SK-N-SH (cell line): ENCODE results near the gene CSNK1A1L. TPM values are rescaled to one million over a fixed set of nuclear protein-coding genes. Genes with fewer than 3 reads are reported as not detected.

Source experiments
- CTCF ChIA-PET: fragments of 300-600, 350-600 bp; formaldehyde crosslinking; extraction: SDS; loops from one replicate; lab custom pipeline; 2021; lab: Yijun Ruan, JAX
- POLR2A ChIA-PET: fragments of 350-600 bp; sonication (Branson Sonifier 250); formaldehyde crosslinking; extraction: SDS; loops from one replicate; lab custom pipeline; 2020; ENCODE audit warnings: antibody characterized with exemption, inconsistent platforms; lab: Yijun Ruan, JAX
- DNase-seq: peaks from one replicate; pipeline ENCODE4 v3.0.0; 2012
- H2AFZ ChIP-seq: fragments of 200-600 bp; sonication (generic); 2 replicates; pipeline ENCODE4 v1.8.1; 2016; ENCODE audit warnings: antibody characterized with exemption, mild to moderate bottlenecking, low read depth
- H3F3A ChIP-seq: fragments of 200-600 bp; sonication (generic); replicated peaks from 2 replicates; pipeline ENCODE3; 2016; ENCODE audit warnings: antibody characterized with exemption, mild to moderate bottlenecking; ENCODE audit not compliant: insufficient read depth
- H3K27ac ChIP-seq, 2 experiments: fragments of 200-500 bp in 1 of 2; fragments of 200-600 bp in 1 of 2; sonication (Bioruptor generic) in 1 of 2; sonication (generic), shearing (Covaris generic) in 1 of 2; 2 replicates each; pipeline versions ENCODE4 v1.5.1 to v1.6.1; 2014 to 2016; ENCODE audit warnings: low read depth in 2 of 2, inconsistent platforms in 1 of 2, low read length in 1 of 2, mild to moderate bottlenecking in 1 of 2, mixed read lengths in 1 of 2
- H3K27me3 ChIP-seq: fragments of 200-600 bp; sonication (generic), shearing (Covaris generic); 2 replicates; pipeline ENCODE4 v1.6.1; 2016; ENCODE audit warnings: mixed run types; ENCODE audit not compliant: insufficient read depth
- H3K36me3 ChIP-seq, 2 experiments: fragments of 200-500 bp in 1 of 2; fragments of 200-600 bp in 1 of 2; sonication (Bioruptor generic) in 1 of 2; sonication (generic) in 1 of 2; replicated peaks in 1 of 2; 2 replicates each; pipeline versions ENCODE3 to v1.5.1; 2014 to 2016; ENCODE audit warnings: low read length in 1 of 2, mild to moderate bottlenecking in 1 of 2; ENCODE audit not compliant: insufficient read depth in 2 of 2, control insufficient read depth in 1 of 2
- H3K4me1 ChIP-seq, 2 experiments: fragments of 200-500 bp in 1 of 2; fragments of 200-600 bp in 1 of 2; sonication (Bioruptor generic) in 1 of 2; sonication (generic), shearing (Covaris generic) in 1 of 2; 2 replicates each; pipeline versions ENCODE4 v1.5.1 to v1.6.1; 2014 to 2016; ENCODE audit warnings: low read depth in 1 of 2, low read length in 1 of 2, mixed run types in 1 of 2; ENCODE audit not compliant: insufficient read depth in 2 of 2, control insufficient read depth in 1 of 2
- H3K4me2 ChIP-seq: fragments of 200-600 bp; sonication (generic), shearing (Covaris generic); 2 replicates; pipeline ENCODE4 v1.6.1; 2017; ENCODE audit warnings: mixed run types
- H3K4me3 ChIP-seq, 2 experiments: fragments of 200-500 bp in 1 of 2; fragments of 200-600 bp in 1 of 2; sonication (Bioruptor generic) in 1 of 2; sonication (generic), shearing (Covaris generic) in 1 of 2; 2 replicates each; pipeline versions ENCODE4 v1.5.1 to v1.8.1; 2014 to 2016; ENCODE audit warnings: low read depth in 2 of 2, inconsistent platforms in 1 of 2, low read length in 1 of 2, mild to moderate bottlenecking in 1 of 2, mixed read lengths in 1 of 2, moderate library complexity in 1 of 2
- H3K79me2 ChIP-seq: fragments of 200-600 bp; sonication (generic); 2 replicates; pipeline ENCODE4 v1.8.1; 2017; ENCODE audit warnings: mild to moderate bottlenecking; ENCODE audit not compliant: insufficient read depth
- H3K9ac ChIP-seq: fragments of 200-600 bp; sonication (generic); 2 replicates; pipeline ENCODE4 v1.6.1; 2017; ENCODE audit warnings: mixed run types
- H3K9me2 ChIP-seq: fragments of 200-600 bp; sonication (generic); 2 replicates; pipeline ENCODE4 v1.6.1; 2017; ENCODE audit warnings: mixed run types
- H3K9me3 ChIP-seq: fragments of 200-600 bp; sonication (generic); 2 replicates; pipeline ENCODE4 v1.6.1; 2017; ENCODE audit warnings: mixed run types, mild to moderate bottlenecking, moderate library complexity
- H4K20me1 ChIP-seq: fragments of 200-600 bp; sonication (generic); 2 replicates; pipeline ENCODE4 v1.6.1; 2017; ENCODE audit warnings: mild to moderate bottlenecking, mixed run types; ENCODE audit not compliant: insufficient read depth
- FOXJ3 ChIP-seq: sonication (generic); formaldehyde crosslinking; IDR thresholded peaks from 2 replicates; pipeline ENCODE4 v1.5.1; 2020; ENCODE audit warnings: mild to moderate bottlenecking, missing genetic modification reagents
- JUND ChIP-seq: IDR thresholded peaks from 2 replicates; pipeline ENCODE4 v1.4.0; 2012
- MEF2A ChIP-seq: IDR thresholded peaks from 2 replicates; pipeline ENCODE4 v1.4.0; 2012; ENCODE audit warnings: low read depth, borderline replicate concordance
- NFIC ChIP-seq: IDR thresholded peaks from 2 replicates; pipeline ENCODE4 v1.4.0; 2012; ENCODE audit warnings: borderline replicate concordance
- NRF1 ChIP-seq: IDR thresholded peaks from 2 replicates; pipeline ENCODE4 v1.6.1; 2012; ENCODE audit warnings: low read depth, mild to moderate bottlenecking, low read length
- POLR2AphosphoS5 ChIP-seq: IDR thresholded peaks from 2 replicates; pipeline ENCODE4 v1.6.1; 2012; ENCODE audit warnings: low read depth, low read length
- RFX5 ChIP-seq: IDR thresholded peaks from 2 replicates; pipeline ENCODE4 v1.6.1; 2012; ENCODE audit warnings: mild to moderate bottlenecking, improper control_type of control experiment, low read length
- RXRA ChIP-seq: IDR thresholded peaks from 2 replicates; pipeline ENCODE4 v1.4.0; 2012; ENCODE audit warnings: low read depth, mild to moderate bottlenecking, borderline replicate concordance
- SIN3A ChIP-seq: IDR thresholded peaks from 2 replicates; pipeline ENCODE4 v1.6.1; 2012; ENCODE audit warnings: low read depth, mild to moderate bottlenecking, low read length, moderate library complexity, borderline replicate concordance
- TCF12 ChIP-seq: IDR thresholded peaks from 2 replicates; pipeline ENCODE4 v1.4.0; 2012
- TEAD4 ChIP-seq: IDR thresholded peaks from 2 replicates; pipeline ENCODE4 v1.4.0; 2012; ENCODE audit warnings: mild to moderate bottlenecking, borderline replicate concordance; ENCODE audit not compliant: insufficient read depth
- USF1 ChIP-seq: IDR thresholded peaks from 2 replicates; pipeline ENCODE4 v1.4.0; 2012; ENCODE audit warnings: low read depth, borderline replicate concordance
- YY1 ChIP-seq: IDR thresholded peaks from 2 replicates; pipeline ENCODE4 v1.4.0; 2012; ENCODE audit warnings: low read depth, mild to moderate bottlenecking
- ZBTB33 ChIP-seq: IDR thresholded peaks from 2 replicates; pipeline ENCODE4 v1.4.0; 2012; ENCODE audit warnings: low read depth, borderline replicate concordance
- WGBS: methylation state at CpG from one replicate; pipeline ENCODE4 v1.1.6; 2017; ENCODE audit warnings: low lambda C conversion rate; 5-methylcytosine and 5-hydroxymethylcytosine counted together
- polyA plus RNA-seq, 3 experiments: library from polyadenylated mRNA; depleted of rRNA; stranded (reverse); fragments of >200 nt; gene quantifications; 2 replicates each; pipeline ENCODE4 v1.2.3, GENCODE V29; 2012

The CSNK1A1L gene
- polyA plus RNA-seq, 1 of the 3 experiments (the other 2 are of a cell fraction) = not detected

- Histone ChIP-seq H3K4me1 (no peaks in the 10 kb centered on the region), H4K20me1 (no peaks in the 10 kb centered on the region), H3K9ac (no peak overlapping the region), H3K9me2 (no peaks in the 10 kb centered on the region), H3K27me3 (no peaks in the 10 kb centered on the region), H3K9me3 (no peaks in the 10 kb centered on the region), H3K27ac (no peak overlapping the region), H3K79me2 (no peaks in the 10 kb centered on the region), H3K4me3 (no peak overlapping the region), H3K4me2 (no peak overlapping the region), H3F3A (peaks cover 4% of the 10 kb centered on the region), H3K36me3 (no peaks in the 10 kb centered on the region), H2AFZ (no peak overlapping the region)
- POLR2A ChIA-PET = no interaction called here
- CTCF ChIA-PET = no interaction called here
- TF ChIP-seq MEF2A (no peak), RFX5 (no peak), RXRA (no peak), JUND (no peak), POLR2AphosphoS5 (no peak), TEAD4 (no peak), TCF12 (no peak), NRF1 (no peak), ZBTB33 (no peak)
- WGBS = 65% methylated on average over 6 of the region's 6 CpGs
- DNase-seq = no peak
Measured at GRCh38 chr13:37065890-37066526, 39.5 kb downstream of the CSNK1A1L start.

- Histone ChIP-seq H2AFZ (peak overlapping the region; percentile 98), H3F3A (peaks cover 5% of the 10 kb centered on the region), H3K9ac (peak overlapping the region; percentile 20; the same call in 1 of the 2 replicates), H4K20me1 (peaks cover 3% of the 10 kb centered on the region; the same call in 1 of the 2 replicates), H3K4me1 (no peaks in the 10 kb centered on the region; a peak in 1 of 4 replicates), H3K4me3 (peak overlapping the region; percentile 78 to 85), H3K4me2 (peak overlapping the region; percentile 80), H3K36me3 (peaks cover 0 to 7% of the 10 kb centered on the region in 2 experiments), H3K79me2 (peaks cover 46% of the 10 kb centered on the region), H3K9me2 (no peaks in the 10 kb centered on the region), H3K27ac (peak overlapping the region; percentile 21 to 36; a peak in 2 of 4 replicates), H3K27me3 (no peaks in the 10 kb centered on the region), H3K9me3 (no peaks in the 10 kb centered on the region)
- TF ChIP-seq NRF1 (no peak), YY1 (no peak), NFIC (no peak), USF1 (no peak), SIN3A (no peak; the same call in 1 of the 2 replicates), FOXJ3 (CRISPR knock-in tag) (no peak), RFX5 (no peak)
- WGBS = 25% methylated on average over 10 of the region's 10 CpGs
- DNase-seq = no peak
- POLR2A ChIA-PET = no interaction called here
- CTCF ChIA-PET = no interaction called here
Measured at GRCh38 chr13:37059848-37060192, 45.6 kb downstream of the CSNK1A1L start.
